ENCODE measurements around the gene FGF22. TPM values are rescaled to one million over a fixed set of nuclear protein-coding genes. Genes with fewer than 3 reads are reported as not detected.
"Not testable (repeated sequence)": the region's sequence is repeated elsewhere in the genome, so short reads cannot be mapped to it uniquely, and the experiment has no call there.

FGF22 gene
- total RNA-seq, 1 experiment from 2014 or later = 1.3 TPM

DNA sequence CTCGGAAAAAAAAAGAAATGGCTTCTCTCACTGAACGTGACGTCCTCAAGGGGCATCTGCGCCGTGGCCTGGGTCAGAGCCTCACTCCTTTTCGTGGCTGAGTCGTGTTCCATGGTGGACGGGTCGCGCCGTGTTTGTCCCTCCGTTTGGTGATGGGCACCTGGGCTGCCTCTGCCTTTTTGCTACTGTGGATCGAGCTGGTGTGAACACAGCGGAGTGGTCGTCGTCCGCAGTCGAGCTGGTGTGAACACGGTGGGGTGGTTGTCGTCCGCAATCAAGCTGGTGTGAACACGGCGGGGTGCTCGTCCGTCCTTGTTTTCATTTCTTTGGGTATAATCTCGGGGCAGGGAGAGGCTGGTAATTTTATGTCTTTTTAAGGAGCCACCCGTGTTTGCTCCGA lies 38.4 kb upstream of the FGF22 start:
- DNase-seq (no peak), ATAC-seq (no peak)
- BruUV-seq (replicated peaks) = no TSS peak
- H3K27ac ChIP-seq (ENCODE audit: low read length) = no peak overlapping the region
- intact Hi-C loops (cut with micrococcal nuclease) = no loop called here
- no peak overlapping the region for H3K4me3 ChIP-seq (ENCODE audit: low read length)
- no peak for TF ChIP-seq EZH2phosphoT487 (IDR thresholded peaks at IDR 0.05; ENCODE audit: borderline replicate concordance, low read length)
- TF ChIP-seq, protein P1, sequence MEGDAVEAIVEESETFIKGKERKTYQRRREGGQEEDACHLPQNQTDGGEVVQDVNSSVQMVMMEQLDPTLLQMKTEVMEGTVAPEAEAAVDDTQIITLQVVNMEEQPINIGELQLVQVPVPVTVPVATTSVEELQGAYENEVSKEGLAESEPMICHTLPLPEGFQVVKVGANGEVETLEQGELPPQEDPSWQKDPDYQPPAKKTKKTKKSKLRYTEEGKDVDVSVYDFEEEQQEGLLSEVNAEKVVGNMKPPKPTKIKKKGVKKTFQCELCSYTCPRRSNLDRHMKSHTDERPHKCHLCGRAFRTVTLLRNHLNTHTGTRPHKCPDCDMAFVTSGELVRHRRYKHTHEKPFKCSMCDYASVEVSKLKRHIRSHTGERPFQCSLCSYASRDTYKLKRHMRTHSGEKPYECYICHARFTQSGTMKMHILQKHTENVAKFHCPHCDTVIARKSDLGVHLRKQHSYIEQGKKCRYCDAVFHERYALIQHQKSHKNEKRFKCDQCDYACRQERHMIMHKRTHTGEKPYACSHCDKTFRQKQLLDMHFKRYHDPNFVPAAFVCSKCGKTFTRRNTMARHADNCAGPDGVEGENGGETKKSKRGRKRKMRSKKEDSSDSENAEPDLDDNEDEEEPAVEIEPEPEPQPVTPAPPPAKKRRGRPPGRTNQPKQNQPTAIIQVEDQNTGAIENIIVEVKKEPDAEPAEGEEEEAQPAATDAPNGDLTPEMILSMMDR (conservative IDR thresholded peaks at IDR 0.05; ENCODE audit: low read depth, low read length) = no peak
- ChIA-PET CTCF (no interaction called here), POLR2A (ENCODE audit: unreplicated experiment) (no interaction called here)
- no peaks in the 10 kb centered on the region for H3K4me1 ChIP-seq (ENCODE audit: insufficient read depth, low read length)
- no peak overlapping the region for H3K9ac ChIP-seq (ENCODE audit: low read length)
- H3F3A ChIP-seq (ENCODE audit: low read length, unreplicated experiment) = no peaks in the 10 kb centered on the region
- H3K36me3 ChIP-seq (ENCODE audit: low read depth, low read length) = no peaks in the 10 kb centered on the region
- no peak overlapping the region for H3K4me2 ChIP-seq (ENCODE audit: low read length)
- H2AFZ ChIP-seq (ENCODE audit: low read length) = no peak overlapping the region
- H4K20me1 ChIP-seq (ENCODE audit: low read length) = no peaks in the 10 kb centered on the region
- no peaks in the 10 kb centered on the region for H3K9me3 ChIP-seq (ENCODE audit: low read length)
- no peaks in the 10 kb centered on the region for H3K27me3 ChIP-seq (ENCODE audit: low read length)
- no peaks in the 10 kb centered on the region for H3K9me2 ChIP-seq (replicated peaks; ENCODE audit: low read length)
- H3K79me2 ChIP-seq (ENCODE audit: low read length) = no peaks in the 10 kb centered on the region

DNA sequence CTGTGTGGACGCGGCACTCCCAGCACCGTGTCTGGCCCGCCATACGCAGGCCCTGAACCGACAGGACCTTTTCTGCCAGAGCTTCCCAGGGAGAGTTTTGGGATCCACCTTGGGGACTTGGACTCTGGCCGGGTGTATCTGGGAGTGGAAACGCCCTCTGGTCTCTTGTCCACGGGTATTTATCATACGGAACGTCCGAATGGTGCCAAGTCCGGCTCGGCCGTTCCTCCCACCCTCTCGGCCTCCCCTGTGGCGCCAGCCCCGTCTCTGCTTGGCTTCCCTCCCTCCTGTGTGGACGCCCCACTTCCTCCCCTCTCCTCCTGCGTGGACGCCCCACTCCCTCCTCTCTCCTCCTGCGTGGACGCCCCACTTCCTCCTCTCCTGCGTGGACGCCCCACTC lies 37.9 kb upstream of the FGF22 start:
- ChIA-PET POLR2A (ENCODE audit: unreplicated experiment) (no interaction called here), CTCF (no interaction called here)
- Histone ChIP-seq H3K4me1 (ENCODE audit: insufficient read depth, low read length) (no peaks in the 10 kb centered on the region), H3K27me3 (ENCODE audit: low read length) (no peaks in the 10 kb centered on the region), H3K4me3 (ENCODE audit: low read length) (no peak overlapping the region), H3K27ac (ENCODE audit: low read length) (no peak overlapping the region), H2AFZ (ENCODE audit: low read length) (no peak overlapping the region), H3K9me3 (ENCODE audit: low read length) (no peaks in the 10 kb centered on the region), H3K9me2 (replicated peaks; ENCODE audit: low read length) (no peaks in the 10 kb centered on the region), H3K36me3 (ENCODE audit: low read depth, low read length) (no peaks in the 10 kb centered on the region), H4K20me1 (ENCODE audit: low read length) (no peaks in the 10 kb centered on the region), H3K4me2 (ENCODE audit: low read length) (no peak overlapping the region), H3F3A (ENCODE audit: low read length, unreplicated experiment) (no peaks in the 10 kb centered on the region), H3K79me2 (ENCODE audit: low read length) (no peaks in the 10 kb centered on the region), H3K9ac (ENCODE audit: low read length) (no peak overlapping the region)
- DNase-seq = no peak
- TF ChIP-seq, protein P1 (conservative IDR thresholded peaks at IDR 0.05; ENCODE audit: low read depth, low read length) = no peak
- TF ChIP-seq EZH2phosphoT487 (IDR thresholded peaks at IDR 0.05; ENCODE audit: borderline replicate concordance, low read length) (no peak), EZH2 (IDR thresholded peaks at IDR 0.05; ENCODE audit: low read length, unreplicated experiment) (no peak)
- no peak for ATAC-seq
- intact Hi-C loops (cut with micrococcal nuclease) = no loop called here
- no TSS peak for BruUV-seq (replicated peaks)

DNA sequence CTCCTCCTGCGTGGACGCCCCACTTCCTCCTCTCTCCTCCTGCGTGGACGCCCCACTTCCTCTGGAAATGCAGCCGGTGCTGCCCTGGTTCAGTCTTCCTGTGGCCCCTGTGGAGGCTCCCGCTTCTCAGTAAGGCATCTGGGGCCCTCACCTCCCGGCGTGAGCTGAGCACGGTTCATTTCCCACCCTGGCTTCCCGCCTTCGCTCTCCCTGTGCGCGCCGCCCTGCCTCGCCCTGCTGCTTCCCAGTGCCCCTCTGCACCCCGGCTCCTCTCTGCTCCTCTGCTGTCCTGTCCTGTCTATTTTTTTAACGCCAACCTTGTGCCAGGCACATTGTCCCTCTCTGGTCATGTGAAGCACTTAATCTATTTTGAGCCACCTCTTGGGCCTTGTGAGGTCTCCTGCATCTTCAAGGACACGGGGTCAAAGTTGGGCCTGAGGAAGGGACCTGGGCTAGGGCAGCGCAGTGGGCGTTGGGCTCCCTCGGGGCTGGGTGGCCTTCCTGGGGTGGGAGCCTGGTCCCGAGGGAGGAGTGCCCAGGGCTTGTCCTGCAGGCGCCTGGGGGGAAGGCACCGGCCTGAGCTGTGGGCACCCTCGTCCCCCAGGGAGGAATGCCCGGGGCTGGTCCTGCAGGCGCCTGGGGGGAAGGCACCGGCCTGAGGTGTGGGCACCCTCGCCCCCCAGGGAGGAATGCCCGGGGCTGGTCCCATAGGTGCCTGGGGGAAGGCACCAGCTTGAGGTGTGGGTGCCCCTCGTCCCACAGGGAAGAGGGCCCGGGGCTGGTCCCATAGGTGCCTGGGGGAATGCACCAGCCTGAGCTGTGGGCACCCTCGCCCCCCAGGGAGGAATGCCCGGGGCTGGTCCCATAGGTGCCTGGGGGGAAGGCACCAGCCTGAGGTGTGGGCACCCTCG lies 37.0 kb upstream of the FGF22 start:
- intact Hi-C loops (cut with micrococcal nuclease) = no loop called here
- Histone ChIP-seq H3K79me2 (ENCODE audit: low read length) (no peaks in the 10 kb centered on the region), H3K9me3 (ENCODE audit: low read length) (no peaks in the 10 kb centered on the region), H3F3A (ENCODE audit: low read length, unreplicated experiment) (no peaks in the 10 kb centered on the region), H3K4me2 (ENCODE audit: low read length) (no peak overlapping the region), H2AFZ (ENCODE audit: low read length) (no peak overlapping the region), H4K20me1 (ENCODE audit: low read length) (no peaks in the 10 kb centered on the region), H3K4me3 (ENCODE audit: low read length) (no peak overlapping the region), H3K27me3 (ENCODE audit: low read length) (no peaks in the 10 kb centered on the region), H3K9me2 (replicated peaks; ENCODE audit: low read length) (no peaks in the 10 kb centered on the region), H3K27ac (ENCODE audit: low read length) (no peak overlapping the region), H3K36me3 (ENCODE audit: low read depth, low read length) (no peaks in the 10 kb centered on the region), H3K4me1 (ENCODE audit: insufficient read depth, low read length) (no peaks in the 10 kb centered on the region), H3K9ac (ENCODE audit: low read length) (no peak overlapping the region)
- CTCF ChIA-PET = interaction anchor here (0.6 kb wide), 1 partner anchor 71 kb away, joined by 3 read pairs; the partner anchor contains the start of gene CDC34
- ATAC-seq (no peak), DNase-seq (no peak)
- POLR2A ChIA-PET (ENCODE audit: unreplicated experiment) = no interaction called here
- TF ChIP-seq, protein P1 (conservative IDR thresholded peaks at IDR 0.05; ENCODE audit: low read depth, low read length) = no peak
- no peak for TF ChIP-seq EZH2phosphoT487 (IDR thresholded peaks at IDR 0.05; ENCODE audit: borderline replicate concordance, low read length)
- no peak for TF ChIP-seq EZH2 (IDR thresholded peaks at IDR 0.05; ENCODE audit: low read length, unreplicated experiment)
- no TSS peak for BruUV-seq (replicated peaks)

DNA sequence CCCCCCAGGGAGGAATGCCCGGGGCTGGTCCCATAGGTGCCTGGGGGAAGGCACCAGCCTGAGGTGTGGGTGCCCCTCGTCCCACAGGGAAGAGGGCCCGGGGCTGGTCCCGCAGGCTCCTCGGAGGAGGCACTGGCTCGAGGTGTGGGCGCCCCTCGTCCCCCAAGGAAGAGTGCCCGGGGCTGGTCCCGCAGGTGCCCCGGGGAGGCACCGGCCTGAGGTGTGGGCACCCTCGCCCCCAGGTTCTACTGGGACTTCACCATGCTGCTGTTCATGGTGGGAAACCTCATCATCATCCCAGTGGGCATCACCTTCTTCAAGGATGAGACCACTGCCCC lies 36.4 kb upstream of the FGF22 start:
- H3F3A ChIP-seq (ENCODE audit: low read length, unreplicated experiment); H3K9me3 ChIP-seq (ENCODE audit: low read length); H3K4me1 ChIP-seq (ENCODE audit: insufficient read depth, low read length); DNase-seq; H3K9ac ChIP-seq (ENCODE audit: low read length); H3K79me2 ChIP-seq (ENCODE audit: low read length); BruUV-seq (replicated peaks); H3K4me3 ChIP-seq (ENCODE audit: low read length); H2AFZ ChIP-seq (ENCODE audit: low read length); H3K27ac ChIP-seq (ENCODE audit: low read length); ATAC-seq; H3K36me3 ChIP-seq (ENCODE audit: low read depth, low read length); H3K4me2 ChIP-seq (ENCODE audit: low read length); H3K9me2 ChIP-seq (replicated peaks; ENCODE audit: low read length); H4K20me1 ChIP-seq (ENCODE audit: low read length); H3K27me3 ChIP-seq (ENCODE audit: low read length); CTCF ChIA-PET; POLR2A ChIA-PET (ENCODE audit: unreplicated experiment); intact Hi-C loops (cut with micrococcal nuclease): not testable (repeated sequence)
